ENCODE data around the gene SERPING1.

DNA sequence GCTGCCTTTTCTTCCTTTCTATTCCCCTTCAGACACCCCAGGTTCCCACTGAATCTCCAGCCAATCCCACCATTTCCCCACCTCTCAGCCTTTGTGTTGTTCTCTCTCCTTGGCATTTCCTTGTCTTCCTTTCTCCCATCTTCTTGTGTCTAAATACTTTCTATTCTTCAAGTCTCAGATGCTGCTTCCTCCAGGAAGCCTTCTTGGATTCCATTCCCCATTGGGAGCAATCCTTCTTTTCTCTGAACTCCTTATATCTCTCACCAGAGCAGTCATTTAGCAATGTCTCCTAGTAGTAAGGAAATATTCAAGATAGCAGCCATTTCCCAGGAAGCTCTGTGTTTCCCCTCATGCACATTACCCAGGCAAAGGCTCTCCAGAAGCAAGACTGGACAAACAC, 36.8 kb downstream of the SERPING1 start:
- no peak for TF ChIP-seq POLR2A (IDR thresholded peaks at IDR 0.05)
- TF ChIP-seq, protein P1, sequence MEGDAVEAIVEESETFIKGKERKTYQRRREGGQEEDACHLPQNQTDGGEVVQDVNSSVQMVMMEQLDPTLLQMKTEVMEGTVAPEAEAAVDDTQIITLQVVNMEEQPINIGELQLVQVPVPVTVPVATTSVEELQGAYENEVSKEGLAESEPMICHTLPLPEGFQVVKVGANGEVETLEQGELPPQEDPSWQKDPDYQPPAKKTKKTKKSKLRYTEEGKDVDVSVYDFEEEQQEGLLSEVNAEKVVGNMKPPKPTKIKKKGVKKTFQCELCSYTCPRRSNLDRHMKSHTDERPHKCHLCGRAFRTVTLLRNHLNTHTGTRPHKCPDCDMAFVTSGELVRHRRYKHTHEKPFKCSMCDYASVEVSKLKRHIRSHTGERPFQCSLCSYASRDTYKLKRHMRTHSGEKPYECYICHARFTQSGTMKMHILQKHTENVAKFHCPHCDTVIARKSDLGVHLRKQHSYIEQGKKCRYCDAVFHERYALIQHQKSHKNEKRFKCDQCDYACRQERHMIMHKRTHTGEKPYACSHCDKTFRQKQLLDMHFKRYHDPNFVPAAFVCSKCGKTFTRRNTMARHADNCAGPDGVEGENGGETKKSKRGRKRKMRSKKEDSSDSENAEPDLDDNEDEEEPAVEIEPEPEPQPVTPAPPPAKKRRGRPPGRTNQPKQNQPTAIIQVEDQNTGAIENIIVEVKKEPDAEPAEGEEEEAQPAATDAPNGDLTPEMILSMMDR (IDR thresholded peaks at IDR 0.05): no peak
